CD14-positive monocyte (primary cell): Measurements from ENCODE around the gene DNAJC6. TPM values are rescaled to one million over a fixed set of nuclear protein-coding genes. Genes with fewer than 3 reads are reported as not detected.

Experiments
- DNase-seq, 3 donors: peaks; one replicate each; pipeline ENCODE4 v3.0.0-alpha.2; 2011 to 2022
- H2AFZ ChIP-seq: 2 replicates; pipeline ENCODE4 v1.6.0; 2012; ENCODE audit warnings: mild to moderate bottlenecking, low read depth, low read length, inconsistent platforms; ENCODE audit not compliant: insufficient read depth, poor library complexity, severe bottlenecking
- H3K27ac ChIP-seq, 2 donors: 1 replicate in 1 of 2; 2 replicates in 1 of 2; pipeline ENCODE4 v1.5.1; 2012 to 2013; ENCODE audit warnings: low read length in 2 of 2, control low read depth in 1 of 2, inconsistent platforms in 1 of 2, low read depth in 1 of 2, mild to moderate bottlenecking in 1 of 2
- H3K27me3 ChIP-seq, 2 donors: one replicate each; pipeline versions ENCODE4 v1.6.0 to v1.6.1; 2011 to 2013; ENCODE audit warnings: low read length in 2 of 2; ENCODE audit not compliant: control insufficient read depth in 2 of 2, insufficient read depth in 2 of 2
- H3K36me3 ChIP-seq, 2 donors: replicated peaks in 1 of 2; 1 replicate in 1 of 2; 2 replicates in 1 of 2; pipeline versions ENCODE4 v1.5.1 to v1.6.1; 2012 to 2013; ENCODE audit warnings: low read length in 2 of 2, control low read depth in 1 of 2, inconsistent platforms in 1 of 2, mild to moderate bottlenecking in 1 of 2; ENCODE audit not compliant: insufficient read depth in 2 of 2, control insufficient read depth in 1 of 2
- H3K4me1 ChIP-seq, 2 donors: 1 replicate in 1 of 2; 2 replicates in 1 of 2; pipeline versions ENCODE4 v1.5.1 to v1.6.1; 2012 to 2013; ENCODE audit warnings: low read length in 2 of 2, control low read depth in 1 of 2, inconsistent platforms in 1 of 2, mild to moderate bottlenecking in 1 of 2, moderate library complexity in 1 of 2; ENCODE audit not compliant: insufficient read depth in 2 of 2, control insufficient read depth in 1 of 2
- H3K4me2 ChIP-seq: replicated peaks from 2 replicates; pipeline ENCODE3; 2012; ENCODE audit warnings: low read length, moderate library complexity, mild to moderate bottlenecking; ENCODE audit not compliant: poor library complexity, severe bottlenecking; ENCODE audit errors: extremely low read depth
- H3K4me3 ChIP-seq, 3 experiments: fragments of 200-600 bp in 1 of 3; sonication (generic) in 1 of 3; replicated peaks in 1 of 3; 1 replicate in 2 of 3; 2 replicates in 1 of 3; pipeline ENCODE4 v1.5.1; 2011 to 2013; ENCODE audit warnings: low read length in 3 of 3, mild to moderate bottlenecking in 3 of 3, control low read depth in 2 of 3, low read depth in 2 of 3, inconsistent platforms in 1 of 3, moderate library complexity in 1 of 3
- H3K79me2 ChIP-seq: 2 replicates; pipeline ENCODE4 v1.6.0; 2012; ENCODE audit warnings: mild to moderate bottlenecking, control low read depth, inconsistent platforms, low read length, moderate library complexity; ENCODE audit not compliant: insufficient read depth
- H3K9ac ChIP-seq: 2 replicates; pipeline ENCODE4 v1.6.0; 2017; ENCODE audit warnings: low read length, mild to moderate bottlenecking; ENCODE audit not compliant: insufficient read depth, poor library complexity, severe bottlenecking
- H3K9me3 ChIP-seq, 2 donors: replicated peaks in 1 of 2; 1 replicate in 1 of 2; 2 replicates in 1 of 2; pipeline versions ENCODE4 v1.5.1 to v1.6.1; 2012 to 2013; ENCODE audit warnings: low read length in 2 of 2, control low read depth in 1 of 2; ENCODE audit not compliant: control insufficient read depth in 1 of 2, insufficient read depth in 1 of 2
- H4K20me1 ChIP-seq: 2 replicates; pipeline ENCODE4 v1.6.0; 2012; ENCODE audit warnings: mild to moderate bottlenecking, low read length, control low read depth, moderate library complexity; ENCODE audit not compliant: insufficient read depth
- H3K27ac Mint-ChIP-seq, 7 donors: one replicate each; pipeline ENCODE4 v1.8.0; 2020; ENCODE audit warnings: mild to moderate bottlenecking in 7 of 7, mixed read lengths in 7 of 7, moderate library complexity in 6 of 7, inconsistent platforms in 2 of 7
- H3K27me3 Mint-ChIP-seq, 3 donors: one replicate each; pipeline ENCODE4 v1.8.0; 2021 to 2022; ENCODE audit warnings: low read depth in 3 of 3, mild to moderate bottlenecking in 3 of 3, mixed read lengths in 3 of 3, moderate library complexity in 3 of 3, inconsistent platforms in 1 of 3
- H3K36me3 Mint-ChIP-seq, 2 donors: one replicate each; pipeline ENCODE4 v1.8.0; 2020; ENCODE audit warnings: mixed read lengths in 2 of 2, inconsistent platforms in 1 of 2, mild to moderate bottlenecking in 1 of 2
- H3K4me1 Mint-ChIP-seq: one replicate; pipeline ENCODE4 v1.8.0; 2020; ENCODE audit warnings: mild to moderate bottlenecking, mixed read lengths
- H3K4me3 Mint-ChIP-seq, 2 donors: one replicate each; pipeline ENCODE4 v1.8.0; 2020; ENCODE audit warnings: mild to moderate bottlenecking in 2 of 2, mixed read lengths in 2 of 2, moderate library complexity in 1 of 2
- H3K9me3 Mint-ChIP-seq, 7 donors: one replicate each; pipeline ENCODE4 v1.8.0; 2020 to 2022; ENCODE audit warnings: mixed read lengths in 7 of 7, mild to moderate bottlenecking in 6 of 7, moderate library complexity in 6 of 7, inconsistent platforms in 2 of 7
- whole genome bisulfite sequencing: methylation state at CpG from one replicate; pipeline ENCODE4 v1.1.5; 2013; ENCODE audit warnings: missing lambda C conversion rate; ENCODE audit not compliant: insufficient coverage; 5-methylcytosine and 5-hydroxymethylcytosine counted together
- intact Hi-C, 2 donors: fragments of 100-400 bp; cut with micrococcal nuclease; formaldehyde crosslinking; loops; one replicate each; pipeline versions ENCODE4 v1.15.0 to v1.15.1; 2023
- polyA plus RNA-seq, 3 donors: library from polyadenylated mRNA; depleted of rRNA in 1 of 3; unstranded in 2 of 3; stranded (reverse) in 1 of 3; fragments of 300-500 nt in 2 of 3; fragments of >200 nt in 1 of 3; fragmentation: Illumina TruSeq in 2 of 3; gene quantifications; 1 replicate in 2 of 3; 2 replicates in 1 of 3; pipeline ENCODE4 v1.2.3, GENCODE V29; 2012 to 2021
- TF ChIP-seq, protein P1 (sequence below): fragments of 200-600 bp; IDR thresholded peaks from one replicate; pipeline ENCODE4 v1.8.0; 2022; ENCODE audit warnings: antibody characterized with exemption, mild to moderate bottlenecking

The DNAJC6 gene
- polyA plus RNA-seq, 3 donors = 0.05 TPM; not detected in 2

DNA sequence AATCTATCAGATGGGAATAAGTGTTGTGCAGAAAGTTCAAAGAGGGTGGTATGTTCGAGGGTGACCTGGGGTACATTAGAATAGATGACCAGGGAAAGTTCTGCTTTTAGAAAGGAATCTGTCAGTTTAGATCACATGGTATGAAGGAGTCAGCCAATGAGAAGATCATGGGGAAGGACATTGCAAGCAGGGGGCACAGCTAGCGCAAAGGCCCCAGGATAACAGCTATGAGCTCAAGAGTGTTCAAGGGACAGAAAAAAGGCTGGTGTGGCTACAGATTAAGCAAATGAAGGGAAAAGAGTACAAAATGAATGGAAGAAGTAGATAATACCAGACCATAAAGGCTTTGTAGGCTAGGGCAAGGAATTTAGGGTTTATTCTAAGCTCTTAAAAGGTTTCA lies 119.7 kb downstream of the DNAJC6 start:
- TF ChIP-seq, protein P1, sequence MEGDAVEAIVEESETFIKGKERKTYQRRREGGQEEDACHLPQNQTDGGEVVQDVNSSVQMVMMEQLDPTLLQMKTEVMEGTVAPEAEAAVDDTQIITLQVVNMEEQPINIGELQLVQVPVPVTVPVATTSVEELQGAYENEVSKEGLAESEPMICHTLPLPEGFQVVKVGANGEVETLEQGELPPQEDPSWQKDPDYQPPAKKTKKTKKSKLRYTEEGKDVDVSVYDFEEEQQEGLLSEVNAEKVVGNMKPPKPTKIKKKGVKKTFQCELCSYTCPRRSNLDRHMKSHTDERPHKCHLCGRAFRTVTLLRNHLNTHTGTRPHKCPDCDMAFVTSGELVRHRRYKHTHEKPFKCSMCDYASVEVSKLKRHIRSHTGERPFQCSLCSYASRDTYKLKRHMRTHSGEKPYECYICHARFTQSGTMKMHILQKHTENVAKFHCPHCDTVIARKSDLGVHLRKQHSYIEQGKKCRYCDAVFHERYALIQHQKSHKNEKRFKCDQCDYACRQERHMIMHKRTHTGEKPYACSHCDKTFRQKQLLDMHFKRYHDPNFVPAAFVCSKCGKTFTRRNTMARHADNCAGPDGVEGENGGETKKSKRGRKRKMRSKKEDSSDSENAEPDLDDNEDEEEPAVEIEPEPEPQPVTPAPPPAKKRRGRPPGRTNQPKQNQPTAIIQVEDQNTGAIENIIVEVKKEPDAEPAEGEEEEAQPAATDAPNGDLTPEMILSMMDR = no peak
- Histone ChIP-seq H3K4me2 (no peak overlapping the region), H3K27ac (peak overlapping the region in 1 of 2 donors; percentile 48), H4K20me1 (peaks cover 86% of the 10 kb centered on the region), H2AFZ (no peak overlapping the region), H3K79me2 (peaks cover 40% of the 10 kb centered on the region), H3K36me3 (peaks cover 63 to 87% of the 10 kb centered on the region in 2 donors), H3K9ac (no peak overlapping the region), H3K4me3 (no peak overlapping the region), H3K9me3 (no peaks in the 10 kb centered on the region), H3K27me3 (no peaks in the 10 kb centered on the region), H3K4me1 (peaks cover 9 to 15% of the 10 kb centered on the region in 2 donors)
- Mint-ChIP-seq H3K4me3 (no peak overlapping the region), H3K27ac (peak overlapping the region; percentile 24 to 80 (median 69)), H3K27me3 (no peaks in the 10 kb centered on the region), H3K4me1 (peaks cover 21% of the 10 kb centered on the region), H3K36me3 (peaks cover 71 to 73% of the 10 kb centered on the region in 2 donors), H3K9me3 (peaks cover 0 to 5% (median 0%) of the 10 kb centered on the region in 7 donors)
- intact Hi-C loops = loop anchor here (10.0 kb wide), 3 partner anchors 184 to 374 kb away; no protein-coding TSS in a partner anchor
- WGBS = 87% methylated on average over 2 of the region's 2 CpGs
- DNase-seq = no peak

DNA sequence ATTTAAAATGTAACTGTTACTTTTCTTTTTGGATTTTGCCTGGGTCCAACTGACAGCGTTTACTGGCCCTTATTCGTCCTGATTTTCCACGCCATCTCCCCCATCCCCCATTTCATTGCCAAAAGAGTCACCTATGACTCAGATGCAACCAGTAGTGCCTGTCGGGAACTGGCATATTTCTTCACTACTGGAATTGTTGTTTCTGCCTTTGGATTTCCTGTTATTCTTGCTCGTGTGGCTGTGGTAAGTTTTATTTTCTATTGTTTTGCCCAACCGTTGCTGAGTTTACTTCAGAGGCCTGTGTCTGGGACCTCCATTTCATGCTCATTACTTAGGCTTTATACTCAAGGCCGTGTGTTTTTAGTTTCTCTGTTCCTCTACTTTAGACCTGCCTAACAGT lies 120.5 kb downstream of the DNAJC6 start:
- peaks cover 70 to 94% of the 10 kb centered on the region in 2 donors for H3K36me3 ChIP-seq
- H3K27ac ChIP-seq = peak overlapping the region in 1 of 2 donors; percentile 48
- H2AFZ ChIP-seq = no peak overlapping the region
- no peak overlapping the region for H3K9ac ChIP-seq
- H3K4me3 ChIP-seq = no peak overlapping the region
- Mint-ChIP-seq H3K27ac (peak overlapping the region; percentile 52 to 85 (median 72)), H3K4me1 (peaks cover 21% of the 10 kb centered on the region), H3K27me3 (no peaks in the 10 kb centered on the region), H3K4me3 (peak overlapping the region in 1 of 2 donors; percentile 46), H3K9me3 (peaks cover 0 to 2% (median 0%) of the 10 kb centered on the region in 7 donors), H3K36me3 (peaks cover 73 to 76% of the 10 kb centered on the region in 2 donors)
- H3K4me2 ChIP-seq = no peak overlapping the region
- H3K79me2 ChIP-seq = peaks cover 33% of the 10 kb centered on the region
- WGBS = 30% methylated on average over 6 of the region's 7 CpGs
- peaks cover 85% of the 10 kb centered on the region for H4K20me1 ChIP-seq
- H3K27me3 ChIP-seq = no peaks in the 10 kb centered on the region
- intact Hi-C loops = loop anchor here (10.0 kb wide), 3 partner anchors 185 to 375 kb away; no protein-coding TSS in a partner anchor
- H3K9me3 ChIP-seq = no peaks in the 10 kb centered on the region
- DNase-seq = peak; percentile 33 to 67 (median 53)
- peaks cover 6 to 8% of the 10 kb centered on the region in 2 donors for H3K4me1 ChIP-seq
- TF ChIP-seq, protein P1 = no peak
